T-helper 2 cell treated with Interferon-gamma antibody and Interleukin-4, amounts not matched to agents 100 ng/mL and 5 ng/mL, for 36 hours (primary cell): ENCODE measurements around the gene UBE2J1. TPM values are rescaled to one million over a fixed set of nuclear protein-coding genes. Genes with fewer than 3 reads are reported as not detected.

Source experiments
- intact Hi-C: fragments of 100-400 bp; cut with micrococcal nuclease; formaldehyde crosslinking; loops from one replicate; pipeline ENCODE4 v1.15.1; 2023
- total RNA-seq: library from RNA; stranded (reverse); gene quantifications from 2 replicates; pipeline ENCODE4 v1.2.3, GENCODE V29; 2022

UBE2J1 gene
- total RNA-seq, 1 donor from 2014 or later: 33.9 TPM

DNA sequence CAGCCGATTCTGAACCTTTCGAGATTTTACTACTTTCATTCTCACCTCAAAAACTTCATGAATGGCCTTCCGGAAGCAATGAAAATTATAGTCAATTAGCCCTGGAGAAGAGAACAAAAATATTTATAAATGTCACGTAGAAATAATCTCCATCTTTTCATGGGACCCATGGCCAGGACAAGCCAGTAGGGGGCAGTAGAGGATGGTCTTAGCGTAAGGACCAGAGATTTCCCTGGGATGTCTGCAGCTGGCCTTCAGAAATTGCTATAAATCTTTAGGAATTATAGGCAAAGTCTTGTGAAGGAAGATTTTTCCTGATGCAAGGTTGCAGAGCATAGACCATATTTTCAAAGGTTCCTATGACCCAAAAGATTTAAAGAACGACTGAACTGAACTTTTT lies 15.6 kb upstream of the UBE2J1 start:
- intact Hi-C loops: loop anchor here (1.0 kb wide), 2 partner anchors 242 to 386 kb away; no protein-coding TSS in a partner anchor

DNA sequence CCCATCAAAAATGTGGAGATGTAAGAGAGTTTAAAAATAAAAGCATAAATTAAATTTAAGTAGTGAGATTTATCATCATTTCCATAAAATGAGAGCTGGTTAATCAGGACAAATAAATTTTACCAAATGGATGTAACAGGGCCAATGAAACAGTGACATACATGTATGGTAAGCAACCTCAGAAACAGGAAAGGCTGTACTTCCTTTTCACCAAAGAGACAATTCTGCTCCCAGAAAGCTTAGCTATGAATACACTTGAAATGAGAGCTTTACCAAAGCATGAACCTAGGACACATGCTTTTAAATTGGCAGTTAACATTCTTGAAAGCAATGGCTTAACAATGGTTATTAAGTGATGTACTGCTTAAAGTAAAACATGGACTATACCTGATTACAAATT lies 12.1 kb upstream of the UBE2J1 start:
- intact Hi-C loops: no loop called here

DNA sequence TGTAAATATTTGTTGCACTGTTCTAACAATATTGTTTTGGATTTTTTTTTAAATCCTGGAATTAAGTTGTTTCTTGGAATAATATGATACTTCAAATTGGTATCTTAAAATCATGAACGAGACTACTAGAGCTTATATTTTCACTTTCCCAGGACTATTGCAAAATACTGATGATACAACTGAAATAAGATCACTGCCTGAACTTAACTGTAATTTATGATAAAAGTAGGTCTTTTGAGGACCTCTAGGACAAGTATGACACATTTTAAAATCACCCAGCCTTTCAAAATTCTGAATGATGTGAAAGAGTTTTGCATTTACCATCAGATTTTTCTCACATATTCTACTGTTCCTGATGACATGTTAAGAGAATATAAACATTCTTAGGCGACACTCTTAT lies 8.6 kb upstream of the UBE2J1 start:
- intact Hi-C loops: no loop called here

DNA sequence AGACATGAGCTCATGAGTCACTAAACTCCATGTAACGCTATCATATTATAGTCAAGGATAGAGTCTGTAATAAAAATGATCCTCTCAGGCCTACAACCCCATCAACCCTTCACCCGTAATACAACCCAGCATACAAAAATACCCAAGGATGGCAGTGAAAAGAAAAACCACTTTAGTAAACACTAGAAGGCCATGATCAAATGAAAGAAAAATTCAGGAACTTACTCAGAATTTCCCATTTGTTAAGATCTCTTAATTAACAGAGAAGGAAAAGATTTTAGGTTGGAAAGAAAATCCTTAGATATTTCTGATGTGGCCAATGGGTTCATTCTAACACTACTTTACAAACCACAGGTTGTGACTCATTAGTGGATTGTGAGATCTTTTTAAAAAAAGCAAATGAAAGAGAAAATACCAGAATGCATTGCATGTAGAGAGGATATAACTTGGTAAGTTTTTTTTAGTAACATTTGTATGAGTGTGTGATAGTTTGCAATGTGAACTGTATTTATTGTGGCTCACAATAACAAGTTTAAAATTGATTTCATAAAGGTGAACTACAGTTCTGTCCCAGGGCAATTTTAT lies 8.0 kb upstream of the UBE2J1 start:
- intact Hi-C loops: no loop called here

DNA sequence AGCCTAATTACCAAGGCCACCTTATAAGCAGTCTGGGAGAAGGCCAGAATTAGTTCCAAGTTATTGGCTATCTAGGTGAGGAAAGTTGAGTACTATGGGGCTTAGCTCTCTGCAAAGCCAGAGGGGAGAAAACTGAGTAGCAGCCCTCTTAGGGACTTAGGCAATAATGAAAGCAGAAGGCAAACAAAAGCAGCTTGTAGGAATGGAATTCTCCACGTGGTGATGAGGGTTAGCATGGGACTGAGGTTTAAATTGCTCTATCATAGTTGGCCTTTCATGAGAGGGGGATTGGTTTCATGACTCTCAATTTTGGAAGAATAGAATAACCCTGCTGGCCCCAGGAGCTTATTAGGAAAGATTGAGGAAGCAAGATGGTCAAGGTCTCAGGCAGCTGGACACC lies 7.0 kb upstream of the UBE2J1 start:
- intact Hi-C loops: loop anchor here (10.0 kb wide), 1 partner anchor 465 kb away; the partner anchor contains the start of gene CASP8AP2

DNA sequence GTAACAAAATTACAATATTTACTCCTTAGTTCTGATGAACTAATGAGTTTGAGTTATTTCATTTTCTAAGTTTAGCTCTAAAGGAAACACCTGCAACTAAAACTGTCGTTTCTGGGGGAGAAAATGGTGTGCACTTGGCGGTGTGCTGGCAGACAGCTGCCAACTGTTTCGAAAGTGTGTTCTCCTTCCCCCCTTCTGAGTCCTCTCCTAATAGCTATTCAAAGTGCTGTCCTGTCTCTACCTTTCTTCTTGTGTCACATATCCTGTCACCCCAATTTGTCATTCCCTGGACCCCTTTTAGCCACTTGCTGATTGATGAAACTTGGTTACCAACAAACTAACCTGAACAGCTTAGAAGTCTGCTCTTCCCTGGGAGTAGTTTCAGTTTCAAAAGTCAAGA lies 4.9 kb upstream of the UBE2J1 start:
- intact Hi-C loops: loop anchor here (1.0 to 10.0 kb wide), 2 partner anchors 15 to 467 kb away; partner anchors contain the start of gene CASP8AP2

DNA sequence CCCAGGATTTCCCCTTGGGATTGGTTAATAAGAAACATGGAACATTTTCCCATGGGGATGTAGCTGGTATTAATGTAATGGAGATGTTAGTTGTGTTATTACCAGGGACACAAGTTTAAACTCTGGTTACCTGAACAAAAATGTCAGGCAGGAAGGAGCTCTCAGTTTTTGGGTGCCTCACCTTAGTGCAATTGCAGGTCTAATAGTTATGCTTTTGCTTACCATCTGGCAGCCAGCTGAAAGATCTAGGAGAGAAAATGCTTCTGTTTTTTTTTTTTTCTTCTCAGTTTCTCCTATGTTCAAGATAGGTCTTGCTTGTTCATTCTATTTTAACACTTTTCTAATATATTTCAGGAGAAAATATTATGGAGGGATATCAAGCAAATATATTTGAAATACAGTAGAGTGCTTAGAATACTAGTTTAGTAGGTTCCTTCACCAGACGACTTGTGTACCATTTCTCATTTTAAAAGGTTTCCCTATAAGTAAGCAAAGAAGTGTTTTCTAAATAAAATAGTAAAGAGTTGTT lies 4.2 kb upstream of the UBE2J1 start:
- intact Hi-C loops: loop anchor here (1.0 to 10.0 kb wide), 2 partner anchors 16 to 468 kb away; partner anchors contain the start of gene CASP8AP2

DNA sequence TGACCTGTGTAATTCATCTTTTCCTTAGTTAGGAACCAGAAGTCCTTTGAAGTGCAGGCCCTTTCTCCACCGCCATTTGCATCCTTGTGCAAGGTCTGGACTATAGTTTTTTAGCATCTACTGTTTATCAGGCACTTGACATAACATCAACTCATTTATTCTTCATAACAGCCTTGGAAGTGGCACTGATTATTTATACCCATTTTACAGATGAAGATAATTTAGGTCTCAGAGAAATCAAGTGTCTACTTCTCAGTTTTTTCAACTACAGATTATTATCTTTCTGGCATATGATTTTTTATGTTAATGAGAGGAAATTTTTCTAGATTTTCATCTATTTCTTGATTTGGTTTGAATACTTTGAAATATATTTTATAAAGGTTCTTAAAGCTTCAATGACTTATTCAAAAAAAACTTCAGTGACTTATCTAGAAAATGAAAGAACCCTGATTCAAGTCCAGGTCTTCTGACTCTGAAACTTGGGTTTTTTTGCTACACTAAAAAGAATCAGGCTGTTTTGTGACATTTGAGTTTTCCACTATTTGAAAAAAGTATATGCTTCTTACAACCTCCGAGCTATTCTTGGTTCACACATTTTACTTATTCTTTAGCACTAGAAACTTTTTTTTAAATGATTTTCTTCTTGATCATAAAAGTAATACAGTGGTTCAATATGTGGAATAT lies 3.1 kb upstream of the UBE2J1 start:
- intact Hi-C loops: loop anchor here (10.0 kb wide), 1 partner anchor 469 kb away; the partner anchor contains the start of gene CASP8AP2

DNA sequence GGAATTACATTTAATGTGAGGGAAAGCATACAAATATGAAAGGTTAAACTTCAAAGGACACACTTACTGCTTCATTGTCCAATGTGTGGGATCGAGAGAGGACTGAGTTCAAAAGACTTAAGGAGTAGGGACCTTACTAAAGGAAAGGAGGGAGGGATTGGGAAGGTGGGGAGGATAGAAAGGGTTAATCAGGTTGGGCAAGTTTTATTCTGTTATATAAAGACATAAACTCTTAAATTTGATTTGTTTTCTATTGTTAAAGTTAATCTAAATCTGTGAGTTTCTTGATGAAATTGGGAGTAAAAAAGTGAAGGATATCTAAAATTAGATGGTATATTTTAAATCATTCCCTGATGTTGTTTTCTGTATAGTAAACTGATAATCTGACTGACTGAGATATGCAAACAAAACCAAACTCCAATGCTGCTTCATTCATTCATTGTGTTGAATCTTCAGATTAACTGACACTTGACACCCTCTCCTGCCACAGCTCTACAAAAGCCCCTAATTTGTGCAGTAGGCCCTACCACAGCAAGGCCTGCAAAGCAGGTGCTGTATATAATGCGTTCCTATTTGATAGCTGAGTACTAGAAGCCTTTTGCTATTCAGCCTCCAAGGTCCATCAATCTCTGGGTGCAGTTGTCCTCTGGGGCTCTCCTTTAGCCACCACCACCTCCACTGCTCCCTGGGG lies 1.3 kb upstream of the UBE2J1 start:
- intact Hi-C loops: loop anchor here (5.0 to 10.0 kb wide), 4 partner anchors 72 to 1233 kb away; partner anchors contain the start of genes CASP8AP2, MAP3K7 and PM20D2

DNA sequence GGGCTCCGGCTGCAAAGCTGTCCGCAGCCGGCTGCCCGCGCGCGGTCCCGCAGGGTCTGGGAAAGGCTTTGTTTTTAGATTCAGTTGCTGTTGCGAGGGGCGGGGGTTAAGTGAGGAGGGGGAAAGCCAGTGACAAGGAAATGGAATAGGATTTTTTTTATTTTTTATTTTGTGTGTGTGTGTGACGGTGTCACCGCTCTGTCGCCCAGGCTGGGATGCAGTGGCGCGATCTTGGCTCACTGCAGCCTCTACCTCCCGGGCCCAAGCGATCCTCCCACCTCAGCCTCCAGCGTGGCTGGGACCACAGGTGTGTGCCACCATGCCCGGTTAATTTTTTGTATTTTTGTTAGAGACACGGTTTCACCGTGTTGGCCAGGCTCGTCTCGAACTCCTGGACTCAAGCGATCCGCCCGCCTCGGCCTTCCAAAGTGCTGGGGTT lies 615 bp upstream of the UBE2J1 start:
- intact Hi-C loops: loop anchor here (5.0 to 10.0 kb wide), 4 partner anchors 71 to 1234 kb away; partner anchors contain the start of genes CASP8AP2, MAP3K7 and PM20D2

DNA sequence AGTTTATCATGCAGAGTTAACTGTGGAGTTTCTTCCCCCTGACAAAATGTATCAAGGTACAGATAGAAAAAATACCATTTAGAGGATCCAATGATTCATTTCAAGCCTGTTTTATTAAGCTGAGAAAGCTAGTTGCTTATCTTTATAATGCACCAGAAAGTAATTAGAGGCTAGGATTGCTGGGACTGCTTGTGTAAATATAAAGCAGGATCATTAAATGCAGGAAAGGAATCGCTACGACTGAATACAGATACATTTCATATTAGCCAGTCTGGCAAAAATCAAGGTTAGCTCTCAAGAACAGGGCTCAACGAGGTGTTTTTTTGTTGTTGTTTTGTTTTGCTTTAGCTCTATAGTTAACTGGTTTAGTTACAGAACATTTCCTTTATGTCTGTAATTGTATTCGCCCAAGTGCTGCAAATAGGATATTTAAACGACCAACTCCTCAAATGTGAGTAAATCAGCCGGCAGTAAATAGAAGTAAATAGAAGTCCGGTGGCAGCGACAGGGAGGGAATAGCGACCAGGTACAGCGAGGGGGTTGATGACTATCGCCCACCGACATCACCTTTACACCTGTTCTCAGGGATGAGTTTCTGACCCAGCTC lies 748 bp downstream of the UBE2J1 start:
- intact Hi-C loops: loop anchor here (1.0 to 10.0 kb wide), 6 partner anchors 69 to 1236 kb away; partner anchors contain the start of genes CASP8AP2, MAP3K7, PM20D2 and RNGTT

DNA sequence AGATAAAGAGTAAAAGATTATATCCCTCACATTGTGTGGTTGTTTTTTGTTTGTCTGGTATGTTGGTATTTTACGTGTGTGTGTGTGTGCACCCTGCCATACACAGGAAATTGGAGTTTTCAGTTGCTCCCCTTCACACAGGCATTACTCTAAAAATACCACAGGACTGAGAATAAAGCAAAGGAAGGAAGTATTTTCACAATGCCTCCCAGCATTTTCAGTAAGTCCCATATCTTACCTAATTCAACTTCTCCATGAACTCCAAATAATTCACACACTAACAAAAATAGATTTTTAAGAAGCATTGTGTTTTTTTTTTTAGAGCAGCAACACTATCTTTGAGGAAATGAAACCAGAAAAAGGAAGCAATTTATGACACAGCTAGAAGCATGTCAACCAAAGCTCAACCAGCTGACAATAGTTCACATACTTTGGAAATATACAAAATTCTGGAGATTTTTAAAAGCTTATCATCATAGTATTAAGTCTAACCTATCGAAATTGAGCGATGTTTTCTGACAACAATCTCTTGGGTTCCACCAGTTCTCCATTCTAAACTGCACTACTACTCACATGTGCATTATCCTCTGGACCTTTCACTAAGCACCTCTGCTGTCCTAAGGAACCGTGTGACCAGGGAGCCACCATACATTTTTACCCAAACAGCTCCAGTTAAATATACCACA lies 2.1 kb downstream of the UBE2J1 start:
- intact Hi-C loops: loop anchor here (1.0 to 10.0 kb wide), 6 partner anchors 22 to 1237 kb away; partner anchors contain the start of genes CASP8AP2, MAP3K7 and PM20D2

DNA sequence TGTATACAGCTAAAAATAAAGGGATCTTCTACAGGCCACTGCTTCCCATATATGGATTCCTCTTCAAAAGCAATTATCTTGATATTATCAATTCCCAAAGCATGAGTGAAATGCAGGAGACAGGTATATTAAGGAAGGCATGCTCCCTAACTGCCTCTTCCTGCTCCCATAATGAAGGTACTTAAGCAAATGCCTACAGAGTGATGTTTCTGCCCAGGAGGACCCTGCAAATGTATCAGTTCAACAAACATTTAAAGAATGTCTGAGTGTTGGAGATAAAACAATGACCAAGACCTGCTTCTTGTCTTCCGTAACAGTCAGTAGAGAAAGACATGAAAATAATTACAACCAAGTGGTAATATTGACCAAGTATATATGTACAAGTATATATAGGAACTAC lies 4.2 kb downstream of the UBE2J1 start:
- intact Hi-C loops: no loop called here

DNA sequence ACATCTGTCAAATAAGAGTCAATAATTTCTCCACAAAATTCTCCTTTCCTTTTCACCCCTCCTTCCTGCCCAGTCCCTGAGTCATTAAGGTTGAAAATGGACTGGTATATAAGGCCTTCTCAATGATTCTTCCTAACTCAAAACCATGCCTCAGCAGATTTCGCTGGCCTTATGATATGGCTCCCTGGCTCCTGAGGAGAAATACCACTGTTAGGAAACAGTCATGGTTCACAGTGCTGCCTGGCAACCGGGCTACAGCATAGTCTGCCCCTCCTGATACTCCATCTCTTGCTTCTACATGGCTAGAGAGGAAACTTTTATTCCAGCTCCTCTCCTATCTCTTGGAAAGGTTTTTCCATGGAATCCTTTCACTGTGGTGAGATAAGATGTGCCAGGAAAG lies 4.7 kb downstream of the UBE2J1 start:
- intact Hi-C loops: no loop called here

DNA sequence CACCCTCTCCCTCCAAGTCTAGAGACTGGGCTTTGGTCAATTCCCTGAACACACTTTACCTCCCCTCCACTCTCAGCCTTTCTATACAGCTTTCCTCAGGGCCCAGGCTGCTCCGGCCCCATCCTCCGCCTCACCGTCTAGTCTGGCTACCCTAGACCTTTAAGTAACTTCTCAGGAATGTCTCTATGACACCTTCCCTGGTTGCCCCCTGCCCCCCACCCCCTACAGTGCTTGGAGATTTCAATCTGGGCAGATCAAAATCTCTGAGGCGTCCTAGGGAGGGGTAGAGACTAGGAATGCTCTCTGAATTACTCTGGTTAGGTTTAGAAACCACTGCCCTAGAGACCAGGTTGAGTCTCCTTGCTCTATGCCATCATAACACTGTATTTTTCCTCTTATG lies 6.1 kb downstream of the UBE2J1 start:
- intact Hi-C loops: no loop called here

DNA sequence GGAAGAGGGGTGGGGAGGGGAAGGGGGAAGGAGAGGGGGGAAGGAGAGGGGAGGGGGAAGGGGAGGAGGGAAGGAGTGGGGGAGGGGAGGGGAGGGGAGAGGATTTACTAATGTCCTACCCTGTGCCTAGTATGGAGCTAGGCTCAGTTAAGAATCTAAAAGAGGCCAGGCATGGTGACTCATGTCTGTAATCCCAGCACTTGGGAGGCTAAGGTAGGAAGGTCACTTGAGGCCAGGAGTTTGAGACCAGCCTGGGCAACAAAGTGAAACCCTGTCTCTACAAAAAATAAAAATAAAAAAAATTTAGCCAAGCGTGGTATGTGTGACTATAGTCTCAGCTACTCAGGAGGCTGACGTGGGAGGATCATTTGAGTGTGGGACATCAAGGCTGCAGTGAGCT lies 13.0 kb downstream of the UBE2J1 start:
- intact Hi-C loops: no loop called here

DNA sequence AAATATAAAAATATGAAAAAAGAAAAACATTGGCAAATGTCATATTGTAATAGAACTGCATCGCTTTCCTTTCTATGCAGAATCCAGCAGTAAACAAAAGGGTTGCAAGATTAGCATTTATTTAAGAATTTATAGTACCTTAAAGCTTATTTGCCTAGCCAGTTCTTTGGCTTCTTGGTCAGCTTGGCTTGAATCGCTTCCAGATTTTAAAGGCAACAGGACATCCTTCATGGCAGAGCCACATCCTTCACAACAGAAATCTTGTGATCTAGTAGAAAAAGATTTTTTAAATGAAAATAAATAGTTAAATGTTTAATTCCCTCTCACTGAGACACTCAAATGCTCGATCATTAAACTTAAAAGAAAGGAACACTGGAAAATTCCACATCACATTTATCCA lies 17.4 kb downstream of the UBE2J1 start:
- intact Hi-C loops: no loop called here

DNA sequence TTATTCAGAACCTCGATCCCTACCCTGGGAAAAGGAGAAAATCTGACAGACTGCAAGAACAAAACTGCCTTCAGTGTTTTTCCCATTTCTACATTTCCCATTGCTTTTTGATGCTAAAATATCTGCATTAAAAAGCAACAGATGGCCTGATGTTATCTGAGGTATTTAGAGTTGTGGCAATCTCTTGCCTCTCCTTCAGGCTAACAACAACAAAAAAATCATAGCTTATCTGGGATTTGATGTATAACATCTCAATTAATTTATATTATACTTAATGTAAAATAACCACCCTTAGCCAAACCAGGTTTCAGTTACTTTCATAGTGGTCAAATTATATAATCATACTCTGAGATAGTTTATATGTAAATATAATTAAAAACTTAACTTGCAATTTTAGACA lies 21.6 kb downstream of the UBE2J1 start:
- intact Hi-C loops: no loop called here

DNA sequence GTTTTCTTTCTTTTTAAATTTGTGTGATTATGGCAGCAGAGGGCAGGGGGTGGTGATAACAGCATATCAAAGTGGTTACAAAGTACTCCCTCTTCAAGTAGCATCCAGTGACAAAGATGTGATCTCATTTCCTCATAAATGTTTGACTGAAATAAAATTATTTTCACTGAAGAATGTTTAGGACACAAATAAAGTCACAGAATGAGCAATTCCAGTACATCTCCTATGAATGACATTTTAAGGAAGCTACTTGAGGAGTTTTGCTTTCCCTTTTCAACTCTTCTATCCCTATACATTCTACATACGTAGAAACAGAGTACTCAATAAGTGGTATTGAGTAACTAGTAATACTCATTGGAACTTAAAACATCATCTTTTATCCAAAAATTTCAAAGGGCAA lies 23.5 kb downstream of the UBE2J1 start:
- intact Hi-C loops: no loop called here

DNA sequence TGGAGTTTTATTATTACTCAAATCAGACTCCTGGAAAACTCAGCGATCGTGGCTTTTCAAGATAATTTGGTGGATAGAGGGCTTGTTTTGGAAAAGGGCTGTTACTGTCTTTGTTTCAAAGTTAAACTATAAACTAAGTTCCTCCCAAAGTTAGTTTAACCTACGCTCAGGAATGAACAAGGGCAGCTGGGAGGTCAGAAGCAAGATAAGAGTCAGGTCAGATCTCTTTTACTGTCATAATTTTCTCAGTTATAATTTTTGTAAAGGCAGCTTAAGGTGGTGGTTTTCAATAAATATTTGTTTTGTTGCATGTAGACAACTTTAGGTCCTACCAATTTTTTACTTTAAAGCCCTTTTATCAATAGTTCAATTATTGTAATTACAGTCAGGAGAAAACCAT lies 28.2 kb downstream of the UBE2J1 start:
- intact Hi-C loops: no loop called here
